IgD-negative memory B cell (primary cell): ENCODE data around the gene GALNTL6. TPM values are rescaled to one million over a fixed set of nuclear protein-coding genes. Genes with fewer than 3 reads are reported as not detected.
A peak's percentile ranks its signal among the peaks of the same experiment; 100 is the strongest.

Experiments used
- H3K27ac Mint-ChIP-seq, 3 donors: one replicate each; pipeline ENCODE4 v1.8.0; 2020 to 2022; ENCODE audit warnings: mild to moderate bottlenecking in 3 of 3, mixed read lengths in 3 of 3, moderate library complexity in 1 of 3
- H3K27me3 Mint-ChIP-seq: one replicate; pipeline ENCODE4 v1.8.0; 2021; ENCODE audit warnings: mixed read lengths
- H3K36me3 Mint-ChIP-seq: one replicate; pipeline ENCODE4 v1.8.0; 2020; ENCODE audit warnings: mild to moderate bottlenecking, mixed read lengths
- H3K4me1 Mint-ChIP-seq, 3 donors: one replicate each; pipeline ENCODE4 v1.8.0; 2020 to 2022; ENCODE audit warnings: mixed read lengths in 3 of 3, mild to moderate bottlenecking in 1 of 3
- H3K4me3 Mint-ChIP-seq, 4 donors: one replicate each; pipeline ENCODE4 v1.8.0; 2020 to 2022; ENCODE audit warnings: mild to moderate bottlenecking in 4 of 4, mixed read lengths in 4 of 4, moderate library complexity in 3 of 4
- H3K9me3 Mint-ChIP-seq, 3 donors: one replicate each; pipeline ENCODE4 v1.8.0; 2020 to 2021; ENCODE audit warnings: mixed read lengths in 3 of 3, mild to moderate bottlenecking in 1 of 3
- polyA plus RNA-seq: library from polyadenylated mRNA; unstranded; fragments of 300-500 nt; fragmentation: Illumina TruSeq; gene quantifications from one replicate; pipeline ENCODE4 v1.2.3, GENCODE V29; 2021

GALNTL6 gene
- polyA plus RNA-seq, 1 donor from 2014 or later = 1.3 TPM

DNA sequence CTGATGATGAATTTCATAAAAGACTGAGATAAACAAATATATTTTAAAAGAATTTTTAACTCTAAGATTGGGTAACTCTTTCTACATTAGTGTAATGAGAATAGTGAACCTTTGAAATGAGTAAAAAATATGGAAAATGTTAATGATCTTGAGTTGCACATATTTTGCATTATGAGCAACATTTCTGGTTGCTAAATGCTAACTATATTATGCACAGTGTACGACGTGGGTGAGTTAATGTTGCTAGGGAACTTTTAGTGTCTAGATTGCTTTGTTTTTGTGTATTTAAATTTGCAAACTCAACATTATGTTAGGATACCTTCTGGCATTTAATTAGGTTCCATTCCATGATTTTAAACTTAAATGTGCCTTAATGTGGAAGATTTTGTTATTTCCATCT, 742.5 kb downstream of the GALNTL6 start:
- Mint-ChIP-seq H3K36me3 (no peaks in the 10 kb centered on the region), H3K27me3 (no peaks in the 10 kb centered on the region), H3K4me1 (no peaks in the 10 kb centered on the region), H3K9me3 (peaks cover 0 to 3% (median 2%) of the 10 kb centered on the region in 3 donors), H3K27ac (no peak overlapping the region), H3K4me3 (no peak overlapping the region)

DNA sequence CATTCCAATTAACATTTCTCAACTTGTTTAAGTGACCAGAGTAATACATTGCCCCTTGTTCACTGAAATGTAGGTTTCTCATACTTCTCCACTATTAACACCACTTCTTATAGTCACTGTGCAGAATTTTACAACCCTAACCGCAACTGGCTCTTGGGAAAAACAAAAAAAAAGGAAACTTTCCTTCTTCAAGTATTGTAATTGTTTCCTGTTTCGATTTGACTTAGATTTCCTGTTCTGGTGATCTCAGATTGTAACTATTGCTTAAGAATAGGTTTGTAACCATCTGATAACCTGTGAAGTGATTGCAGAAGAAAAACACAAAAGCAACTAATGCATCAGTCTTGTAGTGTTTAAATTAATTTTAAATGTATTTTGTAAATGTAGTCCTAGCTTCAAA, 760.7 kb downstream of the GALNTL6 start:
- H3K27me3 Mint-ChIP-seq = peaks cover 2% of the 10 kb centered on the region
- H3K4me3 Mint-ChIP-seq = peak overlapping the region in 1 of 4 donors; percentile 15
- no peak overlapping the region for H3K27ac Mint-ChIP-seq

DNA sequence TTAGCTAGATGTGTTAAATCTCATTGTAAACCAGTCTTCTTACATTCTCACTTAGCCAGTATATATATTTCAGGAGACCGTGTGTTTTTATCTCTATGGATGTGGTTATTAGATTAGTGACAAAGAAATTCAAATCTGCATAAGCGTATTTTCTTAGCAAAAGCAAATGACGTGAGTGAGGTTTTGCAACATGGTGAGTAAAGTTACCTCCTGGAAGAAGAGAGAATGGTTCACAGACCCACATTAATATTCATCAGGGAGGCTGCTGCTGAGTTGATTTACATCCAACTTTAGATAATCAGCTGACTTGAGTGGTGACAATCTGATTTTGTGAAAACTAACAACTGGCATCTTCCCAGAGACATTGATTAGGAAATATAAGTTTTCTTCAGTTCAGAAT, 765.5 kb downstream of the GALNTL6 start:
- no peaks in the 10 kb centered on the region for H3K36me3 Mint-ChIP-seq
- H3K9me3 Mint-ChIP-seq = peaks cover 0 to 5% (median 2%) of the 10 kb centered on the region in 3 donors
- no peak overlapping the region for H3K4me3 Mint-ChIP-seq
- H3K27me3 Mint-ChIP-seq = no peaks in the 10 kb centered on the region
- no peak overlapping the region for H3K27ac Mint-ChIP-seq
- H3K4me1 Mint-ChIP-seq = peaks cover 0 to 3% (median 3%) of the 10 kb centered on the region in 3 donors

More for the DNA sequence above, 760.7 kb downstream of the GALNTL6 start:
- Mint-ChIP-seq H3K4me1 (peaks cover 0 to 3% (median 3%) of the 10 kb centered on the region in 3 donors), H3K36me3 (no peaks in the 10 kb centered on the region), H3K9me3 (peaks cover 2 to 3% (median 2%) of the 10 kb centered on the region in 3 donors)

DNA sequence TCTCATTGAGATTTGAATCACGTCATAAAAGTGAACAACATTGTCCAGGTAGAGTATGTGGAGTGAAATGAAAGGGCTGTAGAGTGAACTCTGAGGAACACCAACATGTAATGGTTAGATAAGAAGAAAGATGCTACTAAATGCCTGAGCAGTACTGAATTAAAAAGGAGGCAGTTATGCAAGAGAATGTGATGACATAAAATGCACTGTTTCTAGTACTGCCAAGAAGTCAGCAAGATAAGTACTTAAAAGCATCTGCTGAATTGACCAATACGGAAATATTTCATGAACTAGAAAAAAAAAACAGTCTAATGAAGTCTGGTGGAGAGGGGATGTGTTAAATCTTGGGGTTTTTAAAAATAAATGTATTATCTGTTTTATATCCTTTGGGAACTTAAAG, 771.6 kb downstream of the GALNTL6 start:
- Mint-ChIP-seq H3K27ac (no peak overlapping the region), H3K36me3 (no peaks in the 10 kb centered on the region), H3K4me3 (no peak overlapping the region), H3K27me3 (no peaks in the 10 kb centered on the region), H3K4me1 (no peaks in the 10 kb centered on the region), H3K9me3 (peaks cover 0 to 2% (median 2%) of the 10 kb centered on the region in 3 donors)

DNA sequence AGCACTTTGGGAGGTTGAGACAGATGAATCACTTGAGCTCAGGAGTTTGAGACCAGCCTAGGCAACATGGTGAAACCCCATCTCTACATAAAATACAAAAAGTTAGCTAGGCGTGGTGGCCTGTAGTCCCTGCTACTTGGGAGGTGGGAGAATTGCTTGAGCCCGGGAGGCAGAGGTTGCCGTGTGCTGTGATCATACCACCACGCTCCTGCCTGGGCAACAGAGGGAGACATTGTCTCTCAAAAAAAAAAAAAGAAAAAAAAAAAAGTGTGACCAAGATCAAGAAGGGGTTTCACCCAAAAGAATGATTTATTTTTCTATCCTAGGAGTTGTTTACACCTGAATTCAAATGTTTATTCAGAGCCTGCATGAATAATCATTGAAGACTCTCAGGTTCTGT, 783.0 kb downstream of the GALNTL6 start:
- Mint-ChIP-seq H3K4me1 (no peaks in the 10 kb centered on the region), H3K27me3 (no peaks in the 10 kb centered on the region)

DNA sequence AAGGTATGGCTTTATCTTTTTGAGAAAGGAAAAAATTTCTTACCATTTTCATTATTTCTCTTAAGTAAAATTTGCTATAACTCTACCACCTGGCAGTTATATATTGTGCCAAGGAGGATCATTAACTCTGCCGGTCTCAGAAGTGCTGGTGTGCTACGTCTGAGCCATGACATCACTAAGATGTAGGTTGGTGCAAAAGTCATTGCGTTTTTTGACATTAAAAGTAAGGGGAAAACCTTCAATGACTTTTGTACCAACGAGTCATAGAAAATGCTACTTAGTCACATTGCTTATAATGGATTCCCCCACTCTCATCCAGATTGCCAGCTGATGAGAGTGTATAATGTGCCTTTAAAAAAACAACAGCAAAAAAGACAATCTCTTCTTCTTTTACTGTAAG, 786.4 kb downstream of the GALNTL6 start:
- no peaks in the 10 kb centered on the region for H3K9me3 Mint-ChIP-seq
- H3K4me1 Mint-ChIP-seq = no peaks in the 10 kb centered on the region
- H3K36me3 Mint-ChIP-seq = no peaks in the 10 kb centered on the region
- no peak overlapping the region for H3K4me3 Mint-ChIP-seq
- no peak overlapping the region for H3K27ac Mint-ChIP-seq
- no peaks in the 10 kb centered on the region for H3K27me3 Mint-ChIP-seq

More for the DNA sequence above, 783.0 kb downstream of the GALNTL6 start:
- Mint-ChIP-seq H3K4me3 (peak overlapping the region in 1 of 4 donors; percentile 28), H3K36me3 (no peaks in the 10 kb centered on the region), H3K9me3 (peaks cover 0 to 6% (median 2%) of the 10 kb centered on the region in 3 donors), H3K27ac (no peak overlapping the region)

- Mint-ChIP-seq H3K27me3 (no peaks in the 10 kb centered on the region), H3K9me3 (no peaks in the 10 kb centered on the region), H3K4me3 (no peak overlapping the region), H3K4me1 (no peaks in the 10 kb centered on the region), H3K36me3 (no peaks in the 10 kb centered on the region), H3K27ac (no peak overlapping the region)
Measured at GRCh38 chr4:172601195-172601594, 788.0 kb downstream of the GALNTL6 start.

- H3K4me1 Mint-ChIP-seq = no peaks in the 10 kb centered on the region
- no peak overlapping the region for H3K4me3 Mint-ChIP-seq
- H3K27ac Mint-ChIP-seq = no peak overlapping the region
- peaks cover 0 to 3% (median 2%) of the 10 kb centered on the region in 3 donors for H3K9me3 Mint-ChIP-seq
- no peaks in the 10 kb centered on the region for H3K36me3 Mint-ChIP-seq
- H3K27me3 Mint-ChIP-seq = no peaks in the 10 kb centered on the region
Measured at GRCh38 chr4:172619218-172619617, 806.0 kb downstream of the GALNTL6 start.

DNA sequence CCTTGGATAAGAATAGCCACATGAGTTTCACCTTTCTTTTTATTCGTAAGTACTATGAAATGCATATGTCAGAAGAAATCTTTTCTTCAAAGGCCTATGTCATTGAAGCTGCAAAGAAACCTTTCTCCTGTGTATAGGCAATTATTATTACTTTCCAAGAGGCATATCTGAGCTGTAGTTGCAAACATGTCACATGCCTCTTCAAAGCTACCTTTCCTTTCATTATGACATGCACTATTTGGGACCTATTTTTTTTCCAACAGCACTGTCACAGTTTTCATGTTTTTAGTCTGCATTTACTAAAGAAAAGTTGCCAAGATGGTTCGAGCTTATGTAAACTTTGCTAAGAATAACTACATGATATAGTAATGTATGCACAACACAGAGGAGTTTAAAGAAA, 806.6 kb downstream of the GALNTL6 start:
- Mint-ChIP-seq H3K4me3 (no peak overlapping the region), H3K36me3 (no peaks in the 10 kb centered on the region), H3K9me3 (peaks cover 0 to 3% (median 2%) of the 10 kb centered on the region in 3 donors), H3K4me1 (no peaks in the 10 kb centered on the region), H3K27ac (no peak overlapping the region), H3K27me3 (no peaks in the 10 kb centered on the region)

DNA sequence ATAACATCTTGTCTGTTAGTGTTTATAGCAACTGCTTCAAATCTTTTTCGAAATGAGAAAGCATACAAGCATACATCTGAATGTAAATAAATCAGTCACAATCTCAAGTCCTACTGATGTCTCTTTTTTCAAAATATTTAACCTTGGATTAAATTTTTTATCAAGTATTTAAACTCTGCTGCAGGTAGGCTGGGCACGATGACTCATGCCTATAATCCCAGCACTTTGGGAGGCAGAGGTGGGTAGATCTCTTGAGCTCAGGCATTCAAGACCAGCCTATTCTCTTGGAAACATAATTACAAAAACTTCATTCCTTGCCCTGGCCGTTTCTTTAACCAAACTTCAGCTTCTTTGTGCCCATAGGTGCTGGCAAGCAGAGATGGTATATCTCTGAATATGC, 815.1 kb downstream of the GALNTL6 start:
- no peaks in the 10 kb centered on the region for H3K27me3 Mint-ChIP-seq
- H3K36me3 Mint-ChIP-seq = no peaks in the 10 kb centered on the region

GRCh38 chr4:172630280-172630679, 817.1 kb downstream of the GALNTL6 start:
- Mint-ChIP-seq H3K4me1 (no peaks in the 10 kb centered on the region), H3K36me3 (no peaks in the 10 kb centered on the region), H3K9me3 (peaks cover 0 to 13% (median 4%) of the 10 kb centered on the region in 3 donors), H3K4me3 (no peak overlapping the region), H3K27ac (no peak overlapping the region), H3K27me3 (no peaks in the 10 kb centered on the region)

More for the DNA sequence above, 815.1 kb downstream of the GALNTL6 start:
- Mint-ChIP-seq H3K4me3 (no peak overlapping the region), H3K9me3 (peaks cover 0 to 14% (median 2%) of the 10 kb centered on the region in 3 donors), H3K4me1 (no peaks in the 10 kb centered on the region), H3K27ac (no peak overlapping the region)

DNA sequence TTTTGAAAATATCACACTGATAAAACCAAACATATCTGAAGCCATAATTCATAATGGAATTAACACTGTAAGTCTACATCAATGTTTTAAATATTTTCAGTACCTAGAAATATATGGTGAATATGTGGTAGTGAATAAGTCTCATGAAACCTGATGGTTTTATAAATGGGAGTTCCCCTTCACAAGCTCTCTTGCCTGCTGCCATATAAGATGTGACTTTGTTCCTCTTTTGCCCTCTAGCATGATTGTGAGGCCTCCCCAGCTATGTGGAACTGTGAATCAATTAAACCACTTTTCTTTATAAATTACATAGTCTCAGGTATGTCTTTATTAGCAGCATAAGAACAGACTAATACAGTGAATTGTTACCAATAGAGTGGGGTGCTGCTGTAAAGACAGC, 818.6 kb downstream of the GALNTL6 start:
- Mint-ChIP-seq H3K9me3 (peaks cover 0 to 4% (median 3%) of the 10 kb centered on the region in 3 donors), H3K27me3 (no peaks in the 10 kb centered on the region), H3K4me1 (no peaks in the 10 kb centered on the region), H3K4me3 (no peak overlapping the region), H3K36me3 (no peaks in the 10 kb centered on the region), H3K27ac (no peak overlapping the region)

DNA sequence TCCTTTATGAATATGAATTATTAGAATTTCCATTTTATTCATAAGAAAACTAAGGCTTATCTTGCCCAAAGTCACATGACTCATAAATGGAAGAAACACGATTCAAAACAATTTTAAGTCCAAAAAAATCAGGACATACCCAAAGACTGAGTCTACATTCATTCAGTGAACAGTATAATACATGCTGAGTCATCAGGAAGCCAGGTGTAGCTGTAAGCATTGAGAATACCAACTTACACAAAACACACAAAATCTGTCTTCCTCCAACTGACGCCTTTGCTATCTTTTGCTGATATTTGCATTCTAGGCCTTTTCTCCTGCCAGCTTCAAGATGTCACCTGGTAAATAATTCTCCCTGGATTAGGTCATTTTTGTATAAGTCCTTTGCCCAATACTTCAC, 835.3 kb downstream of the GALNTL6 start:
- H3K4me1 Mint-ChIP-seq = no peaks in the 10 kb centered on the region
- peaks cover 0 to under 1% (median 0%) of the 10 kb centered on the region in 3 donors for H3K9me3 Mint-ChIP-seq
- no peaks in the 10 kb centered on the region for H3K27me3 Mint-ChIP-seq
- H3K4me3 Mint-ChIP-seq = no peak overlapping the region
- H3K27ac Mint-ChIP-seq = no peak overlapping the region
- H3K36me3 Mint-ChIP-seq = no peaks in the 10 kb centered on the region

DNA sequence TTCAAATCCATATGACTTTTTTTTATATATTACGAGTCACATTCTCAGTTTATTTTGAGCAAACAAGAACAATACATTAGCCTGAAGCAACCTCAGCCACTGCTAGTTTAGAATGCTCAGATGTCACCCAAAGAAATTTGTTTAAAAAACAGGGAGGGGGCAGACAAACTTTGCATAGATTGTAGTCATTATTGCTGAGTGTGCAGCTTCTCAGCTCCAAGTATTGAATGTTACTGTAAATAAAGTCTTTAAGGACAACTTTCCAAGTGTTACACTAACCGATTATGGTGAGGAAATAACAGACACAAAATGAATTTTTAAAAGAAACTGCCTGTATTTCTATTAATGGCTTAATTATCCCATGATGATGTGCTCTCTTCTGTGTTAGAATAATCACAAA, 835.9 kb downstream of the GALNTL6 start:
- Mint-ChIP-seq H3K4me3 (no peak overlapping the region), H3K27me3 (no peaks in the 10 kb centered on the region), H3K36me3 (no peaks in the 10 kb centered on the region), H3K4me1 (no peaks in the 10 kb centered on the region), H3K27ac (no peak overlapping the region), H3K9me3 (peaks cover 0 to 2% (median 0%) of the 10 kb centered on the region in 3 donors)

- Mint-ChIP-seq H3K27me3 (no peaks in the 10 kb centered on the region), H3K36me3 (no peaks in the 10 kb centered on the region)
Measured at GRCh38 chr4:172650758-172651530, 837.7 kb downstream of the GALNTL6 start.

DNA sequence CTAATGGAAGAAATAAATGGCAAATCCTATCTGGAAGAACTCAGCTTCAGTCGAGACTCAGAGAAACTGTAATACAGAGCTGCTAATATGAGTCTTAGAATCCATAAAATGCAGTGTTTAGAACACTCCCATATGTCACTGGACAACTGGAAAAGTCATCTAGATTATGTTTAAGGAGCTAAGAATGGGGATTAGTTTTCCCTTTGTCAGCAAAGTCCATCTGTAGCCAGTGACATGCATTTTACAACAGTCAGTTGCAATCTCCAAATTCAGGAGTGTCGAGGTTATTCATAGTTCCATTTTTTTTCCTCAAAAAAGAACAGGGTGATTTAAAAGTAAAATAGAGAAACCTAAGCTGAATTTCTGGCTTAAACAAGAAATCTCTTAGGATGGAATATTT, 838.8 kb downstream of the GALNTL6 start:
- H3K27ac Mint-ChIP-seq = no peak overlapping the region
- no peaks in the 10 kb centered on the region for H3K4me1 Mint-ChIP-seq
- no peak overlapping the region for H3K4me3 Mint-ChIP-seq
- peaks cover 0 to 2% (median 0%) of the 10 kb centered on the region in 3 donors for H3K9me3 Mint-ChIP-seq
- no peaks in the 10 kb centered on the region for H3K27me3 Mint-ChIP-seq
- H3K36me3 Mint-ChIP-seq = no peaks in the 10 kb centered on the region

More at GRCh38 chr4:172650758-172651530, 837.7 kb downstream of the GALNTL6 start:
- Mint-ChIP-seq H3K4me1 (no peaks in the 10 kb centered on the region), H3K4me3 (no peak overlapping the region), H3K27ac (no peak overlapping the region), H3K9me3 (peaks cover 0 to 2% (median 0%) of the 10 kb centered on the region in 3 donors)
